ENCODE data around the gene LGALS3BP. TPM values are rescaled to one million over a fixed set of nuclear protein-coding genes. Genes with fewer than 3 reads are reported as not detected.

LGALS3BP gene
- total RNA-seq, 2 donors from 2014 or later = 123 to 213 TPM

DNA sequence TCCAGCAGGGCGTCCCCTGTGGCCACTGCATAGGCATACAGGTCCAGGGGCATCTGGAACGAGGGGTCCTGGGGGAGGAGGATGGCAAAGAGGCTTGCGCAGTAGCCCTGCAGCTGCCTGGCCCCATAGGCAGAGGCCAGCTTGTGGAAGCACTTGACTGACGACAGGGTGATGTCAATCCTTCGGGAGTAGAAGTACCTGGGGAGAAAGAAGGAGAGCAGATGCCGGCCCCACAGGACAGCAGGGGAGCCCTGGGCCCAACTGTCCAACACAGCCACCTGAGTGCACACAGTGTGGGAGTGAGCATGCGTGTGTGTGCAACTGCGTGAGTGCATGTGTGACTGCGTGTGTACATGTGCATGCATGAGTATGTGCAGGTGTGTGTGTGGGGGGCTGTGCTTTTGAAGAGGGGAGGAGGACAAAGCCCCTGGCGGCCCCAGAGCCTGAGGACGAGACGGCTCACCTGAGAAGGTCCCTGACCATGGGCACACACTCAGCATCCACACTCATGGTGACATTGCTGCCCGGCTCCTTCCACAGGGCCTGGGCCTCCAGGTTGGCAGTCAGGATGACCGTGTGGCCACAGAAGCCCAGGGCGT, 7.1 kb downstream of the LGALS3BP start:
- Histone ChIP-seq H3K27ac (no peak overlapping the region), H3K4me3 (no peak overlapping the region), H3K9me3 (no peaks in the 10 kb centered on the region), H3K36me3 (replicated peaks in 1 of 2; ENCODE audit: insufficient read depth in 1 of 2, low read depth in 2 of 2) (no peaks in the 10 kb centered on the region), H3K4me1 (peaks cover 33% of the 10 kb centered on the region), H3K27me3 (no peaks in the 10 kb centered on the region)
- ATAC-seq (no peak), DNase-seq (no peak)
- TF ChIP-seq CTCF (IDR thresholded peaks at IDR 0.05) (no peak), POLR2A (IDR thresholded peaks at IDR 0.05) (no peak)
- intact Hi-C loops (cut with DNase I) = no loop called here
- WGBS, 2 donors = 86 to 89% methylated on average over 9 to 15 of the region's 15 CpGs

GRCh38 chr17:78971756-78972506, 7.8 kb downstream of the LGALS3BP start:
- no peak overlapping the region for H3K27ac ChIP-seq
- H3K27me3 ChIP-seq = no peaks in the 10 kb centered on the region
- no peaks in the 10 kb centered on the region for H3K36me3 ChIP-seq (replicated peaks in 1 of 2; ENCODE audit: insufficient read depth in 1 of 2, low read depth in 2 of 2)
- intact Hi-C loops (cut with DNase I) = no loop called here
- no peaks in the 10 kb centered on the region for H3K9me3 ChIP-seq
- ATAC-seq (no peak), DNase-seq (no peak)
- WGBS, 2 donors = 60 to 69% methylated on average over 7 to 22 of the region's 22 CpGs
- TF ChIP-seq CTCF (IDR thresholded peaks at IDR 0.05) (no peak), POLR2A (IDR thresholded peaks at IDR 0.05) (no peak)
- H3K4me1 ChIP-seq = peaks cover 26% of the 10 kb centered on the region
- no peak overlapping the region for H3K4me3 ChIP-seq

- DNase-seq (peak; percentile 84 to 90 (median 86)), ATAC-seq (peak; percentile 54)
- Histone ChIP-seq H3K27me3 (no peaks in the 10 kb centered on the region), H3K4me3 (no peak overlapping the region), H3K4me1 (peaks cover 19% of the 10 kb centered on the region), H3K9me3 (no peaks in the 10 kb centered on the region), H3K36me3 (replicated peaks in 1 of 2; ENCODE audit: insufficient read depth in 1 of 2, low read depth in 2 of 2) (no peaks in the 10 kb centered on the region), H3K27ac (peak overlapping the region in 3 of 4 donors; percentile 39 to 63 (median 53))
- peak in 1 of 3 donors; percentile 8 for TF ChIP-seq POLR2A (IDR thresholded peaks at IDR 0.05)
- peak; percentile 83 to 96 (median 88) for TF ChIP-seq CTCF (IDR thresholded peaks at IDR 0.05)
- 21 to 23% methylated on average over 24 to 33 of the region's 33 CpGs for WGBS, 2 donors
- intact Hi-C loops (cut with DNase I) = no loop called here
Observed at GRCh38 chr17:78970834-78971755, 8.6 kb downstream of the LGALS3BP start.

DNA sequence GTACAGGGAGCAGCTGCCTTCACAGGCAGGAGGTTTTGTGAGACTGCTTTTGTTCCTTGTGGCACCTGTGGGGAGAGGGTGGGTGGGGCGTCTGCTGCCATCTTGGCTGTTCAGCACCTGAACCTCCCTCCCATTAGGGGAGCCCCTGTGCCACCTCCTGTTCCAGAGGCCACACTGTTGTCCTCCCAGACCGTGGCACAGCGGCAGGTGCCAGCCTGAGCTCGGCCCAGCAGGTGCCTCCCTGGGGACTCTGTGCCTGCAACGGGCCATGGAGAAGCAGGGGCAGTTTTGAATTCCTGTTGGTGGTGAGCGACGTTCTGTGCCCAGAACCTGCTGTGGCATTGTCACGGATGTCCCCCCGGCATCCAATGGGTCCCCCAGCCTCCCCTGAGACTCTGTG, 9.9 kb downstream of the LGALS3BP start:
- 93% methylated on average over 9 of the region's 9 CpGs; no CpG with 5 or more reads in 1 of the 2 donors for whole genome bisulfite sequencing, 2 donors
- no peaks in the 10 kb centered on the region for H3K9me3 ChIP-seq
- intact Hi-C loops (cut with DNase I) = loop anchor here (5.0 kb wide), 1 partner anchor 103 kb away; no protein-coding TSS in a partner anchor
- H3K27me3 ChIP-seq = no peaks in the 10 kb centered on the region
- no peak overlapping the region for H3K27ac ChIP-seq
- TF ChIP-seq POLR2A (IDR thresholded peaks at IDR 0.05) = no peak
- TF ChIP-seq CTCF (IDR thresholded peaks at IDR 0.05) = no peak
- H3K36me3 ChIP-seq (replicated peaks in 1 of 2; ENCODE audit: insufficient read depth in 1 of 2, low read depth in 2 of 2) = no peaks in the 10 kb centered on the region
- H3K4me1 ChIP-seq = peaks cover 14% of the 10 kb centered on the region
- no peak for DNase-seq
- H3K4me3 ChIP-seq = no peak overlapping the region
- ATAC-seq = no peak

All from body of pancreas (tissue), 4 donors.